ENCODE measurements around the gene EVI5L.
A peak's percentile ranks its signal among the peaks of the same experiment; 100 is the strongest.

Gene EVI5L

DNA sequence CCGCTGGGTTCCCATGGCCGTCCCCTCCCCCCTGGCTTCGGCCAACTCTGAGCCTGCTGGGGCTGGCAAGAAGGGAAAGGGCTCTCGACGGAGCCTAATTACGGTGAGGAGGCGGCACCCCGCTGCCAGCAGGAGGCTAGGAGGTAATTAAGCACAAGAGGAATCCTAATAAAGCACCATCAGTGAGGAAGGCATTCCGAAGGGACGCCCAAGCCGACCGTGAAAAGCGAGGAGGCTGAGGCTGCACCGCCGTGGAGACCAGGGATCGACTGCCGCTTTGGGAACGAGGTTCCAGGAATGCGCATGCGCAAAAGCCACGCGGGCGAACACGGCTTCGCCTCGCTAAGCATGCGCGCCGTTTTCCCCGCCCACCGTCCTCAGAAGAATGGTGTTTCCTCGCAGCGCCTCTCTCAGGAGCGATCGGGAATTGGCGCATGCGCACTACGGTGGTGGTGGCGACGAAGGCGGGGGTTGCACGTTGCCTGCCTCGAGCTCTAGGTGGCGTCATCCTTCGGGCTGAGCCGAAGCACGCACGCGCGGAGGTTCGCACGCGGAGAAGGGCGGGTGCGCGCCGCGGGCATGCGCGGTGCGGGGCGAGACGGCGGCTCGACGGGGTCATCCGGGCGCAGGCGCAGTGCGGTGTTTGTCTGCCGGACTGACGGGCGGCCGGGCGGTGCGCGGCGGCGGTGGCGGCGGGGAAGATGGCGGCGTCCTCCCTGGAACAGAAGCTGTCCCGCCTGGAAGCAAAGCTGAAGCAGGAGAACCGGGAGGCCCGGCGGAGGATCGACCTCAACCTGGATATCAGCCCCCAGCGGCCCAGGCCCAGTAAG is 73.4 kb downstream of the EVI5L start, which contains the start of gene MAP2K7:
MAP2K7 (plus strand) TSS at position 634 of the 830 bp plus-strand sequence; CDS start at position 702, 68 bp downstream.
- peak; percentile 100 for DNase-seq

DNA sequence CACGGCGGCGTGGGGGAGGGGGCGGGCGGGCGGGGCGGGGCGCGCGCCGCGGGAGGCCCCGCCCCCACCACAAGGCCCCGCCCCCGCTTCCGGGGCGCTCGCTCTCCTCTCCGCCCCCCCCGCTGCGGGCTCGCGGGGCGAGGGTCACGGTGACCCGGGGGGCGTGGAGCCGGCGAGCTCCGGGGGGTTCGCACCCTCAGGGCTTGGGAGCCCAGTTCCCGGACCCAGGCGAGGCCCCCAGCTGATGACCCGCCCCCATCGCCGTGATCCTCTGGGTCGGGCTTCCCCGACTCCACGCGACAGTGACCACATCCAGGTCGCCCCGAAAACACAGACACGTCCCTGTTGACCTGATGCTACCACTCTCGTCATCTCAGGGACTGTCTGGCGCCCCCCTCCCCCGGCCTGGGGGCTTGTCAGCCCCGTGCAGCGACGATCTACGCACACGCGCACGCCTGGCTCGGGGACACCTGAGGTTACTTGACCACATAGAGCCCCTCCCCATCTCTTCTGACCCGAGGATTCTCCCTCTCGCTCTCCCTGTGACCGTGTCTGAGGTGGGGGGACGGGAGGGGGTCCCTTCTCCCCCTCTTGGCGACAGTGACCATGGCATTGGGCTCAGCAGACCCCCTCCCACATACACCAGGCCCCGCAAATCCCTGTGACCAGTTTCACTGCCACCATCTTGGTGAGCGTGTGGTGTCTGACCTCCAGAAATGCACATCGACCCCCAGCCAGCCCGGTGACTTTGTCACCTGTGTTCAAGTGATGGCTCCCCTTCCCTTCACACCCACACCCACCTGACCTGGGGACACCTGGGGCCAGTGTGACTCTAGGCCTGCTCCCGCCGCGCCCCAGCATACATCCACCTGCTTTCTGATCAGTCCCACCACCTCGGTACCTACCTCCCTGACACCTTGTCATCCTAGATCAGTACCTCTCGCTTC is 74.3 kb downstream of the EVI5L start:
- peak; percentile 56 to 61 for DNase-seq

DNA sequence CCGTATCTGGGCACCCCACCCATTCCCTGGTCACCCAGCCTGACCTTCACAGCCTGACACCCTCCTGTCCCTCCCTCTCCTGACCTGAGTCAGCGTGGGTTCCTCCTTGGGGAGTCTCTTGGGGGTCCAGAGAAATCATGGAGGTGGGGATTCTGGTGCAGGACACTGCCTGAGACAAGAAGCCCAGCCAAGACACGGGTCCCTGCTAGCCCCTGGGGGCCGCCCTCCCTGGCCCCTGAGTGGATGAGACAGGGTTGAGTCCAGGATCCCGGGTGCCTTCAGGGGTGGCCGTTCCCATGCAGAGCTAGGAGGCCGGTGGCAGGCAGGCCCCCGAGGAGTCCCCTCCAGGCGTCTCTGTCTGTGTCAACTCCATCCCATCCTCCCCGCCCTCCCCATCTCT is 75.2 kb downstream of the EVI5L start:
- DNase-seq: no peak

DNA sequence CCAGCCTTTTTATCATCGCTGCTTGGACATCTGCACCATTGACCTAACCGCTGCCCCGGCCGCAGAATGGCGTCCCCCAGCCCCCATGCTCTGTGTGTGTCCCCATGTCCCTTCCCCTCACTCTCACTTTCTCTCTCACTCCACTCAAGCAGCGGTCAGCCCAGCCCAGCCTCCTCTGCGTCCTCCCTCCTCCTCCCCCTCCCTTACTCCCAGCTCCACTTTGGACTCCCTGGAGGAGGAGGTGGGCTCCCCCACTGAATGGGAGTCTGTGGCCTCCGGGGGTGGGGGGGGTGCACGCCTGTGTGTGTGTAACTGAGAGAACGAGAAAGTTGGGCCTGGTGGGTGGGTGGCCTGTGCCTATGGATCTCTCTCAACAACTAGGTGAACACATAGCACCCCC is 75.8 kb downstream of the EVI5L start:
- no peak for DNase-seq

- no peak for DNase-seq
These were observed 77.1 kb downstream of the EVI5L start for GRCh38 chr19:7907122-7907521.

- no peak for DNase-seq
These were observed 77.5 kb downstream of the EVI5L start for GRCh38 chr19:7907544-7907943.

DNA sequence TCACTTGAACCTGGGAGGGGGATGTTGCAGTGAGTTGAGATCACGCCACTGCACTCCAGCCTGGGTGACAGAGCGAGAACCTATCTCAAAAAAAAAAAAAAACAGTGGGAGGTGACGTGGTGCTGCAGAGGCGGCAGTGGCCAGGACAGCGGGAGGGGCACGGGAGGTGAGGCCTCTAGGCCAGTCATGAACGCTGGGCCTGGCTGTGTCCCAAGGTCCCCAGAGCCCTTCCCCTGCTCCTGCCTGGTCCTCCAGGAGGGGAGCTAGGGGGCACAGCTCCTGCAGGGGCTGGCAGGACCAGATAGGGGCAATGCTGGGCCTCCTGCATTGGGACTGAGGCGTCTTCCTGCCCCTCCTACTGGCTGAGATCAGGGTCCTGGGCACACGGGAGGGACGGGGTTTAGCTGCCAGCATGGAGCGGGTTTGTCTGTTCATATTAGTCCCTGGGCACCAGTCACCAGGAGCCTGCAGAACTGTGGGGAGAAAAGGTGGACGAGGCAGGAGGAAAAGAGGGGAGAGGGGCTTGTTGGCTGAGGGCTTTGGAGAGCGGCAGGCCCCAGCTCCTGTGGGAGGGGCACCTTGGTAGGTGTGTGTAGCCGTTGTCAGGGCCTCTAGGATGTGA is 78.2 kb downstream of the EVI5L start:
- no peak for DNase-seq

- DNase-seq: no peak
These were observed 78.9 kb downstream of the EVI5L start for GRCh38 chr19:7908742-7909461.

DNA sequence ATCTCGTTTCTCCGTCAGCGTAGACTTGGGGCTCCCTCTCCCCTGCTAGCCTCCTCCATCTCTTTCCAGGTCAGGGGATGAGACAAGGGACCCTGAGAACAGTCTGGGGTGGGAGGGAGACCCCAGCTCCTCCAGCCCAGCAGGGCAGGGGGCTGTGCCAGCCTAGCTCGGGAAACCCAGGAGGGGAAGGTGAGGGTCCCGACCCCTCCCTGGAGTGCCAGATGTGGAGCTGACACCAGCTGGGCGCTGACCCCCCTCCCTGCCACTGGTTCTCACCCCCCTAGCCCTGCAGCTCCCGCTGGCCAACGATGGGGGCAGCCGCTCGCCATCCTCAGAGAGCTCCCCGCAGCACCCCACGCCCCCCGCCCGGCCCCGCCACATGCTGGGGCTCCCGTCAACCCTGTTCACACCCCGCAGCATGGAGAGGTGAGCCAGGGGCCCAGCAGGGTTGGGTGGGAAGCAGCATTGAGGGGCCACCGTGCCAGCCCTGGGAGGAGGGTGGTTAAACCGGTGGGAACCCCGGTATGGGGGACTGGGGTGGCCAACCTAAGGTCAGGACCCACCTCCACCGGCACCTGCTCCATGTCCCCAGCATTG is 79.6 kb downstream of the EVI5L start:
- DNase-seq: no peak

DNA sequence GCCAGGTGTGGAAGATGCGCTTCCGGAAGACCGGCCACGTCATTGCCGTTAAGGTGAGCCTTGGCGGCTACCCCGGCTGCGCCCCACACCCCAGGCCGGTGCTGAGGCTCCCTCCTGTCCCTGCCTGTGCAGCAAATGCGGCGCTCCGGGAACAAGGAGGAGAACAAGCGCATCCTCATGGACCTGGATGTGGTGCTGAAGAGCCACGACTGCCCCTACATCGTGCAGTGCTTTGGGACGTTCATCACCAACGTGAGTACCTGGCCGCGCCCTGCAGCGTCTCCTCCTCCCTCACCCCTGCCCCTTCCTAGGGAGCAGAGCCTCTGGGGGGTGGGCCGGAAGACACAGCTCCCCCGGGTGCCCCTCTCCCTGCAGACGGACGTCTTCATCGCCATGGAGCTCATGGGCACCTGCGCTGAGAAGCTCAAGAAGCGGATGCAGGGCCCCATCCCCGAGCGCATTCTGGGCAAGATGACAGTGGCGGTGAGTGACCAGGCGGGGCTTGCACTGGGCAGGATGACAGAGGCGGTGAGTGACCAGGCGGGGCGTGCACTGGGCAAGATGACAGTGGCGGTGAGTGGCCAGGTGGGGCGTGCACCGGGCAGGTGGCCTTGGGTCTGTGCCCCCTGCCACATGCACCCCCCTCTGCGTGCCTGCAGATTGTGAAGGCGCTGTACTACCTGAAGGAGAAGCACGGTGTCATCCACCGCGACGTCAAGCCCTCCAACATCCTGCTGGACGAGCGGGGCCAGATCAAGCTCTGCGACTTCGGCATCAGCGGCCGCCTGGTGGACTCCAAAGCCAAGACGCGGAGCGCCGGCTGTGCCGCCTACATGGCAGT is 80.5 kb downstream of the EVI5L start:
- DNase-seq: no peak

DNA sequence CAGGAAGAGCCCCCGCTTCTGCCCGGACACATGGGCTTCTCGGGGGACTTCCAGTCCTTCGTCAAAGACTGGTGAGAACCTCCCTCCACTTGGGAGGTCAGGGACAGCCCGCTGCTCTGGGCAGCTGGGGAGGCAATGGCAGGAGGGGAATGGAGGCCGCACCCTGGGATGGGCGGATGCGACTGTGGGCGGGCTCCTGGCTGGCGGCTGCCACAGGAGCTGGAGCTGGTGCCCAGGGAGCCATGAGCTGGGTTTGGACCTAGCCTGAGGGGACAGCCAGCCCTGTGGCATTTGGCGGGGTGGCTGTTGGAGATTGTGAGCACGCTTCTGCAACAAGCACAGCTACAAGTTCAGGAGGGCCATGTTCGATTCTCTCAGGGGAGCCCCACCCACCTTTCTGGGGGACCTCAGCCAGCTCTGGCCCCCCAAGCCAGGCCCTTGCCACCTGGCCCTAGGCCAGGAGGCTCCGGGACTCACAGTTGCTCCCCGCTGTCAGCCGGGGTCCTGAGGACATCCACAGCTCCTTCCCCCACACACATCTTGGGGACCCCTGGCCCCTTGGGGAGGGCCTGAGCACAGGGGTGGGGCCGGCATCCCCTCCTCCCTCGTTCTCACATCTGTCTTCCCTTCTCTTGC is 81.6 kb downstream of the EVI5L start:
- no peak for DNase-seq

DNA sequence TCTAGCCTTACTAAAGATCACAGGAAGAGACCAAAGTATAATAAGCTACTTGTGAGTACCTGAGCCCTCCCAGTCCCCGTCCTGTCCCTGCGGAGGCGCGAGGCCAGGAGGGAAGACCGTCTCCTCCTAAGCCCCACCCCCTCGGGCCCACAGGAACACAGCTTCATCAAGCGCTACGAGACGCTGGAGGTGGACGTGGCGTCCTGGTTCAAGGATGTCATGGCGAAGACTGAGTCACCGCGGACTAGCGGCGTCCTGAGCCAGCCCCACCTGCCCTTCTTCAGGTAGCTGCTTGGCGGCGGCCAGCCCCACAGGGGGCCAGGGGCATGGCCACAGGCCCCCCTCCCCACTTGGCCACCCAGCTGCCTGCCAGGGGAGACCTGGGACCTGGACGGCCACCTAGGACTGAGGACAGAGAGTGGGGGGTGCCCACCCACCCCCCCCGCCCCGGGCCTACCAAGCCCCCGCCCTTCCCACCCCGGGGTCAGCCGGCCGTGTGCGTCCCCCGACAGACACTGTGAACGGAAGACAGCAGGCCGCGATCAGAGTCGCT is 82.2 kb downstream of the EVI5L start:
- no peak for DNase-seq

- DNase-seq: no peak
These were observed 82.9 kb downstream of the EVI5L start for GRCh38 chr19:7912697-7913564.

GRCh38 chr19:7913652-7914051 is 83.6 kb downstream of the EVI5L start:
- DNase-seq: no peak

GRCh38 chr19:7914099-7914498 is 84.1 kb downstream of the EVI5L start:
- DNase-seq: no peak

Measured in activated CD4-positive, alpha-beta T cell treated with anti-CD3 and anti-CD28 coated beads, Interleukin-2, amount 50 U/mL, for 48 hours (primary cell).